SK-MEL-5 (cell line): ENCODE measurements around the gene SMARCD1. TPM values are rescaled to one million over a fixed set of nuclear protein-coding genes. Genes with fewer than 3 reads are reported as not detected.
A peak's percentile ranks its signal among the peaks of the same experiment; 100 is the strongest.

Experiments used
- DNase-seq: peaks from one replicate; pipeline ENCODE4 v3.0.0-alpha.2; 2016; ENCODE audit warnings: low read depth, low spot score
- in situ Hi-C: cut with HindIII; loops from 2 replicates; pipeline ENCODE4 v1.10.0; 2016; ENCODE audit warnings: low sequenced_read_pairs, high pct_unique_total_duplicates, low pct_unique_long_range_greater_than_20kb
- total RNA-seq: library from RNA; depleted of rRNA; stranded (reverse); fragments of >200 nt; shearing (Covaris generic); gene quantifications from 2 replicates; pipeline ENCODE4 v1.2.3, GENCODE V29; 2014

The SMARCD1 gene
- total RNA-seq, 1 experiment from 2014 or later = 80.3 TPM

- DNase-seq = no peak
- in situ Hi-C loops = no loop called here
Measured at GRCh38 chr12:50053583-50053982, 31.6 kb upstream of the SMARCD1 start.

GRCh38 chr12:50055831-50056638 is 29.1 kb upstream of the SMARCD1 start:
- in situ Hi-C loops = no loop called here
- DNase-seq = peak; percentile 55

GRCh38 chr12:50056639-50056976 is 28.5 kb upstream of the SMARCD1 start:
- DNase-seq = no peak
- in situ Hi-C loops = no loop called here

- DNase-seq = peak; percentile 65
- in situ Hi-C loops = no loop called here
Measured at GRCh38 chr12:50057000-50057841, 27.9 kb upstream of the SMARCD1 start, which contains the start of gene ASIC1. ASIC1 (plus strand) TSS chr12:50057596; CDS start chr12:50058767, 1,171 bp downstream.

- in situ Hi-C loops = no loop called here
- DNase-seq = no peak
Measured at GRCh38 chr12:50057896-50058670, 27.1 kb upstream of the SMARCD1 start.

GRCh38 chr12:50058743-50059312 is 26.3 kb upstream of the SMARCD1 start:
- no peak for DNase-seq
- in situ Hi-C loops = no loop called here

GRCh38 chr12:50059440-50060119 is 25.6 kb upstream of the SMARCD1 start:
- no peak for DNase-seq
- in situ Hi-C loops = loop anchor here (10.0 kb wide), 1 partner anchor 125 kb away; no protein-coding TSS in a partner anchor

GRCh38 chr12:50060120-50060468 is 25.0 kb upstream of the SMARCD1 start:
- no peak for DNase-seq
- in situ Hi-C loops = loop anchor here (10.0 kb wide), 1 partner anchor 125 kb away; no protein-coding TSS in a partner anchor

GRCh38 chr12:50061171-50061570 is 24.0 kb upstream of the SMARCD1 start:
- no peak for DNase-seq
- in situ Hi-C loops = loop anchor here (10.0 kb wide), 1 partner anchor 126 kb away; no protein-coding TSS in a partner anchor

- DNase-seq = no peak
- in situ Hi-C loops = loop anchor here (10.0 kb wide), 1 partner anchor 127 kb away; no protein-coding TSS in a partner anchor
Measured at GRCh38 chr12:50061946-50062686, 23.0 kb upstream of the SMARCD1 start.

GRCh38 chr12:50062728-50063460 is 22.2 kb upstream of the SMARCD1 start:
- in situ Hi-C loops = loop anchor here (10.0 kb wide), 1 partner anchor 128 kb away; no protein-coding TSS in a partner anchor
- DNase-seq = no peak

GRCh38 chr12:50065726-50066310 is 19.3 kb upstream of the SMARCD1 start:
- DNase-seq = no peak
- in situ Hi-C loops = loop anchor here (10.0 kb wide), 1 partner anchor 131 kb away; no protein-coding TSS in a partner anchor

- no peak for DNase-seq
- in situ Hi-C loops = loop anchor here (10.0 kb wide), 1 partner anchor 132 kb away; no protein-coding TSS in a partner anchor
Measured at GRCh38 chr12:50066402-50066801, 18.7 kb upstream of the SMARCD1 start.

- in situ Hi-C loops = loop anchor here (10.0 kb wide), 1 partner anchor 134 kb away; no protein-coding TSS in a partner anchor
- DNase-seq = no peak
Measured at GRCh38 chr12:50069069-50069468, 16.1 kb upstream of the SMARCD1 start.

GRCh38 chr12:50069539-50069938 is 15.6 kb upstream of the SMARCD1 start:
- in situ Hi-C loops = loop anchor here (10.0 kb wide), 1 partner anchor 135 kb away; no protein-coding TSS in a partner anchor
- DNase-seq = no peak
